Cardiac fibroblast (primary cell): Measurements from ENCODE around the gene AMPD2.
"Not testable (repeated sequence)": the region's sequence is repeated elsewhere in the genome, so short reads cannot be mapped to it uniquely, and the experiment has no call there.

Experiments
- DNase-seq, 2 donors: peaks; one replicate each; pipeline versions ENCODE4 v3.0.0 to v3.0.0-alpha.2; 2010; ENCODE audit warnings: low read depth in 2 of 2
- H3K4me3 ChIP-seq, 2 donors: replicated peaks in 1 of 2; 1 replicate in 1 of 2; 2 replicates in 1 of 2; pipeline ENCODE4 v1.5.1; 2011; ENCODE audit warnings: low read depth in 2 of 2, low read length in 2 of 2, mild to moderate bottlenecking in 2 of 2, moderate library complexity in 1 of 2
- TF ChIP-seq, protein P1 (sequence below): IDR thresholded peaks from one replicate; pipeline ENCODE4 v1.5.1; 2011; ENCODE audit warnings: low read depth, mild to moderate bottlenecking, low read length, inconsistent platforms

Gene AMPD2

GRCh38 chr1:109664671-109665070 is 45.0 kb downstream of the AMPD2 start:
- TF ChIP-seq, protein P1, sequence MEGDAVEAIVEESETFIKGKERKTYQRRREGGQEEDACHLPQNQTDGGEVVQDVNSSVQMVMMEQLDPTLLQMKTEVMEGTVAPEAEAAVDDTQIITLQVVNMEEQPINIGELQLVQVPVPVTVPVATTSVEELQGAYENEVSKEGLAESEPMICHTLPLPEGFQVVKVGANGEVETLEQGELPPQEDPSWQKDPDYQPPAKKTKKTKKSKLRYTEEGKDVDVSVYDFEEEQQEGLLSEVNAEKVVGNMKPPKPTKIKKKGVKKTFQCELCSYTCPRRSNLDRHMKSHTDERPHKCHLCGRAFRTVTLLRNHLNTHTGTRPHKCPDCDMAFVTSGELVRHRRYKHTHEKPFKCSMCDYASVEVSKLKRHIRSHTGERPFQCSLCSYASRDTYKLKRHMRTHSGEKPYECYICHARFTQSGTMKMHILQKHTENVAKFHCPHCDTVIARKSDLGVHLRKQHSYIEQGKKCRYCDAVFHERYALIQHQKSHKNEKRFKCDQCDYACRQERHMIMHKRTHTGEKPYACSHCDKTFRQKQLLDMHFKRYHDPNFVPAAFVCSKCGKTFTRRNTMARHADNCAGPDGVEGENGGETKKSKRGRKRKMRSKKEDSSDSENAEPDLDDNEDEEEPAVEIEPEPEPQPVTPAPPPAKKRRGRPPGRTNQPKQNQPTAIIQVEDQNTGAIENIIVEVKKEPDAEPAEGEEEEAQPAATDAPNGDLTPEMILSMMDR, result no peak
- DNase-seq, result no peak

GRCh38 chr1:109667452-109668122 is 48.0 kb downstream of the AMPD2 start, which contains the start of gene GSTM2:
Gene GSTM2 (plus strand): TSS chr1:109668057. CDS start chr1:109668116, 59 bp downstream.
- TF ChIP-seq, protein P1, result no peak
- peak within 1 kb of the TSS; percentile 56 to 57 for H3K4me3 ChIP-seq
- peak; percentile 77 to 92 for DNase-seq

More at GRCh38 chr1:109664671-109665070, 45.0 kb downstream of the AMPD2 start:
- no peak overlapping the region for H3K4me3 ChIP-seq

- TF ChIP-seq, protein P1, result no peak
- peak overlapping the region; percentile 56 to 57 for H3K4me3 ChIP-seq
- no peak for DNase-seq
Observed at GRCh38 chr1:109668123-109668775, 48.6 kb downstream of the AMPD2 start.

GRCh38 chr1:109669246-109669948 is 49.8 kb downstream of the AMPD2 start:
- no peak overlapping the region for H3K4me3 ChIP-seq
- no peak for DNase-seq
- TF ChIP-seq, protein P1, result no peak

GRCh38 chr1:109669949-109670302 is 50.3 kb downstream of the AMPD2 start:
- not testable (repeated sequence) for H3K4me3 ChIP-seq, DNase-seq

GRCh38 chr1:109671067-109671466 is 51.4 kb downstream of the AMPD2 start:
- H3K4me3 ChIP-seq, result no peak overlapping the region
- DNase-seq, result no peak
- TF ChIP-seq, protein P1, result no peak

DNA sequence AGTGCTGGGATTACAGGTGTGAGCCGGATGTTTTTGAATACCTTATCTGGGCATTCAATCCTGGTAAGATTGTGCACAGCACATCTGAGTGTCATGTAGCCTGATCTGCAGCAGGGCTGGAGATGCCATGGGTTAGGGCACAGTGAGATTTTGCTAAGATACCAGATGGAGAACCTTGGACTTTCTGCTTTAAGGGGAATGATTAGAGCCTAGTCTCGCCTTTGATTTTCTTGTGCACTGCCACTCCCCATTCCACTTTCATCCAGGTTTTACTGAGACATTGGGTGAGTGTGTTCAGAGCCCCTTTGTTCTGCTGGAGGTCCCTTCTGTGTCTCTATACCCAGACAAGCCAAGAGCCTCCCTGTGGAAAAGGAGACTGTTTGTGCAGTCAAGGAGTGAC is 54.2 kb downstream of the AMPD2 start:
- not testable (repeated sequence) for DNase-seq, H3K4me3 ChIP-seq

- H3K4me3 ChIP-seq, DNase-seq: not testable (repeated sequence)
Observed at GRCh38 chr1:109676683-109677381, 57.2 kb downstream of the AMPD2 start.
